SK-N-SH (cell line): ENCODE measurements around the gene RAB25. TPM values are rescaled to one million over a fixed set of nuclear protein-coding genes. Genes with fewer than 3 reads are reported as not detected.

Experiments
- CTCF ChIA-PET: fragments of 300-600, 350-600 bp; formaldehyde crosslinking; extraction: SDS; loops from one replicate; lab custom pipeline; 2021; lab: Yijun Ruan, JAX
- POLR2A ChIA-PET: fragments of 350-600 bp; sonication (Branson Sonifier 250); formaldehyde crosslinking; extraction: SDS; loops from one replicate; lab custom pipeline; 2020; ENCODE audit warnings: antibody characterized with exemption, inconsistent platforms; lab: Yijun Ruan, JAX
- DNase-seq: peaks from one replicate; pipeline ENCODE4 v3.0.0; 2012
- H2AFZ ChIP-seq: fragments of 200-600 bp; sonication (generic); 2 replicates; pipeline ENCODE4 v1.8.1; 2016; ENCODE audit warnings: antibody characterized with exemption, mild to moderate bottlenecking, low read depth
- H3F3A ChIP-seq: fragments of 200-600 bp; sonication (generic); replicated peaks from 2 replicates; pipeline ENCODE3; 2016; ENCODE audit warnings: antibody characterized with exemption, mild to moderate bottlenecking; ENCODE audit not compliant: insufficient read depth
- H3K27ac ChIP-seq, 2 experiments: fragments of 200-500 bp in 1 of 2; fragments of 200-600 bp in 1 of 2; sonication (Bioruptor generic) in 1 of 2; sonication (generic), shearing (Covaris generic) in 1 of 2; 2 replicates each; pipeline versions ENCODE4 v1.5.1 to v1.6.1; 2014 to 2016; ENCODE audit warnings: low read depth in 2 of 2, inconsistent platforms in 1 of 2, low read length in 1 of 2, mild to moderate bottlenecking in 1 of 2, mixed read lengths in 1 of 2
- H3K27me3 ChIP-seq: fragments of 200-600 bp; sonication (generic), shearing (Covaris generic); 2 replicates; pipeline ENCODE4 v1.6.1; 2016; ENCODE audit warnings: mixed run types; ENCODE audit not compliant: insufficient read depth
- H3K36me3 ChIP-seq, 2 experiments: fragments of 200-500 bp in 1 of 2; fragments of 200-600 bp in 1 of 2; sonication (Bioruptor generic) in 1 of 2; sonication (generic) in 1 of 2; replicated peaks in 1 of 2; 2 replicates each; pipeline versions ENCODE3 to v1.5.1; 2014 to 2016; ENCODE audit warnings: low read length in 1 of 2, mild to moderate bottlenecking in 1 of 2; ENCODE audit not compliant: insufficient read depth in 2 of 2, control insufficient read depth in 1 of 2
- H3K4me1 ChIP-seq, 2 experiments: fragments of 200-500 bp in 1 of 2; fragments of 200-600 bp in 1 of 2; sonication (Bioruptor generic) in 1 of 2; sonication (generic), shearing (Covaris generic) in 1 of 2; 2 replicates each; pipeline versions ENCODE4 v1.5.1 to v1.6.1; 2014 to 2016; ENCODE audit warnings: low read depth in 1 of 2, low read length in 1 of 2, mixed run types in 1 of 2; ENCODE audit not compliant: insufficient read depth in 2 of 2, control insufficient read depth in 1 of 2
- H3K4me2 ChIP-seq: fragments of 200-600 bp; sonication (generic), shearing (Covaris generic); 2 replicates; pipeline ENCODE4 v1.6.1; 2017; ENCODE audit warnings: mixed run types
- H3K4me3 ChIP-seq, 2 experiments: fragments of 200-500 bp in 1 of 2; fragments of 200-600 bp in 1 of 2; sonication (Bioruptor generic) in 1 of 2; sonication (generic), shearing (Covaris generic) in 1 of 2; 2 replicates each; pipeline versions ENCODE4 v1.5.1 to v1.8.1; 2014 to 2016; ENCODE audit warnings: low read depth in 2 of 2, inconsistent platforms in 1 of 2, low read length in 1 of 2, mild to moderate bottlenecking in 1 of 2, mixed read lengths in 1 of 2, moderate library complexity in 1 of 2
- H3K79me2 ChIP-seq: fragments of 200-600 bp; sonication (generic); 2 replicates; pipeline ENCODE4 v1.8.1; 2017; ENCODE audit warnings: mild to moderate bottlenecking; ENCODE audit not compliant: insufficient read depth
- H3K9ac ChIP-seq: fragments of 200-600 bp; sonication (generic); 2 replicates; pipeline ENCODE4 v1.6.1; 2017; ENCODE audit warnings: mixed run types
- H3K9me2 ChIP-seq: fragments of 200-600 bp; sonication (generic); 2 replicates; pipeline ENCODE4 v1.6.1; 2017; ENCODE audit warnings: mixed run types
- H3K9me3 ChIP-seq: fragments of 200-600 bp; sonication (generic); 2 replicates; pipeline ENCODE4 v1.6.1; 2017; ENCODE audit warnings: mixed run types, mild to moderate bottlenecking, moderate library complexity
- H4K20me1 ChIP-seq: fragments of 200-600 bp; sonication (generic); 2 replicates; pipeline ENCODE4 v1.6.1; 2017; ENCODE audit warnings: mild to moderate bottlenecking, mixed run types; ENCODE audit not compliant: insufficient read depth
- CTCF ChIP-seq: fragments of 200-600 bp; sonication (generic); IDR thresholded peaks from 2 replicates; pipeline ENCODE4 v1.6.1; 2017; ENCODE audit warnings: antibody characterized with exemption, mild to moderate bottlenecking, moderate library complexity
- ELF1 ChIP-seq: IDR thresholded peaks from 2 replicates; pipeline ENCODE4 v1.4.0; 2012
- EP300 ChIP-seq, 2 experiments: IDR thresholded peaks; 2 replicates each; pipeline versions ENCODE4 v1.4.0 to v1.6.1; 2012; ENCODE audit warnings: borderline replicate concordance in 1 of 2, low read depth in 1 of 2, low read length in 1 of 2
- FOSL2 ChIP-seq: IDR thresholded peaks from 2 replicates; pipeline ENCODE4 v1.4.0; 2012; ENCODE audit warnings: low read depth, mild to moderate bottlenecking, moderate library complexity, borderline replicate concordance
- FOXJ3 ChIP-seq: sonication (generic); formaldehyde crosslinking; IDR thresholded peaks from 2 replicates; pipeline ENCODE4 v1.5.1; 2020; ENCODE audit warnings: mild to moderate bottlenecking, missing genetic modification reagents
- GATA2 ChIP-seq: sonication (generic); formaldehyde crosslinking; IDR thresholded peaks from 2 replicates; pipeline ENCODE4 v1.5.0; 2020; ENCODE audit warnings: mild to moderate bottlenecking, missing genetic modification reagents
- IRF3 ChIP-seq: fragments of 150-350 bp; IDR thresholded peaks from 2 replicates; pipeline ENCODE4 v1.6.1; 2016; ENCODE audit warnings: mild to moderate bottlenecking, low read depth, low read length
- MXI1 ChIP-seq: IDR thresholded peaks from 2 replicates; pipeline ENCODE4 v1.6.1; 2012; ENCODE audit warnings: mild to moderate bottlenecking, low read depth, low read length, improper control_type of control experiment
- REST ChIP-seq: IDR thresholded peaks from 2 replicates; pipeline ENCODE4 v1.6.1; 2012; ENCODE audit warnings: mild to moderate bottlenecking, low read depth, low read length, moderate library complexity
- RXRA ChIP-seq: IDR thresholded peaks from 2 replicates; pipeline ENCODE4 v1.4.0; 2012; ENCODE audit warnings: low read depth, mild to moderate bottlenecking, borderline replicate concordance
- SIN3A ChIP-seq: IDR thresholded peaks from 2 replicates; pipeline ENCODE4 v1.6.1; 2012; ENCODE audit warnings: low read depth, mild to moderate bottlenecking, low read length, moderate library complexity, borderline replicate concordance
- SMC3 ChIP-seq: IDR thresholded peaks from 2 replicates; pipeline ENCODE4 v1.6.1; 2012; ENCODE audit warnings: low read depth, low read length, improper control_type of control experiment
- WGBS: methylation state at CpG from one replicate; pipeline ENCODE4 v1.1.6; 2017; ENCODE audit warnings: low lambda C conversion rate; 5-methylcytosine and 5-hydroxymethylcytosine counted together
- polyA plus RNA-seq, 3 experiments: library from polyadenylated mRNA; depleted of rRNA; stranded (reverse); fragments of >200 nt; gene quantifications; 2 replicates each; pipeline ENCODE4 v1.2.3, GENCODE V29; 2012

The RAB25 gene
- polyA plus RNA-seq, 1 of the 3 experiments (the other 2 are of a cell fraction) = not detected

GRCh38 chr1:156021954-156022353, 39.0 kb upstream of the RAB25 start (continued):
- TF ChIP-seq REST (no peak), ELF1 (no peak), SIN3A (no peak), RXRA (no peak), CTCF (no peak), MXI1 (no peak), GATA2 (CRISPR knock-in tag) (no peak), SMC3 (no peak), FOSL2 (no peak), IRF3 (no peak)

DNA sequence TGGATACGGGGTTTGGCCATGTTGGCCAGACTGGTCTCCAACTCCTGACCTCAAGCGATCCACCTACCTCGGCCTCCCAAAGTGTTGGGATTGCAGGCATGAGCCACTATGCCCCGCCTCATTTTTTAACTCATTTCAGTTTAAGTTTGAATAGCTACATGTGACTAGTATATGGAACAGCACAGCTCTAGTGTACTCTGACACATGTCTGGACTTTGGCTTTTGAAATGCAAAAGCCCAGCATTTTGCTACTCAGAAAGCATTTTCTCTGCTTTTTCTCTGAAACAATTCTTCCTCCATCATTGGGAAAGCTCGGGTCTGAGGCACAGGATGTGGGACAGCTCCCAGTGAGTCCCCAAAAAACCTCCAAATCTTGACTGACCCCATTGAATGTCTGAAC, 36.2 kb upstream of the RAB25 start:
- ChIA-PET POLR2A (no interaction called here), CTCF (interaction anchor here (1.1 to 2.6 kb wide), 3 partner anchors 13 to 45 kb away, joined by 3 to 45 read pairs (median 5); no protein-coding TSS in a partner anchor)
- Histone ChIP-seq H3K4me1 (peaks cover 2 to 4% of the 10 kb centered on the region in 2 experiments; a peak in 3 of 4 replicates), H3K36me3 (peaks cover 0 to 1% of the 10 kb centered on the region in 2 experiments), H3K9me2 (no peaks in the 10 kb centered on the region), H3K4me3 (no peak overlapping the region), H3K79me2 (peaks cover 7% of the 10 kb centered on the region), H3K4me2 (no peak overlapping the region), H4K20me1 (peaks cover 5% of the 10 kb centered on the region), H3K9me3 (no peaks in the 10 kb centered on the region), H3K9ac (no peak overlapping the region), H3K27ac (no peak overlapping the region), H3K27me3 (no peaks in the 10 kb centered on the region), H2AFZ (no peak overlapping the region), H3F3A (peaks cover 12% of the 10 kb centered on the region)
- no peak for DNase-seq
- 76% methylated on average over 4 of the region's 5 CpGs for WGBS
- TF ChIP-seq FOXJ3 (CRISPR knock-in tag) (no peak), EP300 (IDR thresholded peaks at IDR 0.05; ENCODE audit: borderline replicate concordance in 1 of 2, low read depth in 1 of 2, low read length in 1 of 2) (no peak), MXI1 (no peak)
